Activated CD4-positive, CD25-positive, alpha-beta regulatory T cell treated with anti-CD3 and anti-CD28 coated beads, Interleukin-2, amount 50 U/mL, for 72 hours (primary cell): Measurements from ENCODE around the gene MUC2.

ENCODE experiments used
- DNase-seq: peaks from one replicate; pipeline ENCODE4 v3.0.0; 2021

MUC2 gene

GRCh38 chr11:1037506-1038055, 37.1 kb upstream of the MUC2 start:
- DNase-seq = no peak

DNA sequence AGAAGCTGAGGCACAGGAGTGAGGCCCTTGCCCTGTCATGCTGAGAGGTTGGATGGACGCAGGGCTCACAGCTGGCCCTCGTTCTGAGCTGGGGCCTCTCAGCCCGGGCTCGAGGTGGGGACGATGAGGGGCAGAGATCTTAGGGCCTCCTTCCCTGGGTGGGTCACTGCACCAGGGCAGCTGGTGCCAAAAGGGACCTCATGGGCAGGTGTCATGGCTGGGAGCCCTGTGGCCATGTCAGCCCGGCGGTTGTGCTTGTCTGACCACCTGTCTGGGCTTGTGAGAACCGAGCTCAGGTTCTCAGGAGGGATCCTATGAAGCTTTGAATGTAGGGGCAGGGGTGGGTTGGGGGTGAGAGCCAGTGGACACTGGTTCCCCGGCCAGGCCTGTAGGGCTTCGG, 36.3 kb upstream of the MUC2 start:
- no peak for DNase-seq

- no peak for DNase-seq
Observed at GRCh38 chr11:1038921-1039320, 35.8 kb upstream of the MUC2 start.

DNA sequence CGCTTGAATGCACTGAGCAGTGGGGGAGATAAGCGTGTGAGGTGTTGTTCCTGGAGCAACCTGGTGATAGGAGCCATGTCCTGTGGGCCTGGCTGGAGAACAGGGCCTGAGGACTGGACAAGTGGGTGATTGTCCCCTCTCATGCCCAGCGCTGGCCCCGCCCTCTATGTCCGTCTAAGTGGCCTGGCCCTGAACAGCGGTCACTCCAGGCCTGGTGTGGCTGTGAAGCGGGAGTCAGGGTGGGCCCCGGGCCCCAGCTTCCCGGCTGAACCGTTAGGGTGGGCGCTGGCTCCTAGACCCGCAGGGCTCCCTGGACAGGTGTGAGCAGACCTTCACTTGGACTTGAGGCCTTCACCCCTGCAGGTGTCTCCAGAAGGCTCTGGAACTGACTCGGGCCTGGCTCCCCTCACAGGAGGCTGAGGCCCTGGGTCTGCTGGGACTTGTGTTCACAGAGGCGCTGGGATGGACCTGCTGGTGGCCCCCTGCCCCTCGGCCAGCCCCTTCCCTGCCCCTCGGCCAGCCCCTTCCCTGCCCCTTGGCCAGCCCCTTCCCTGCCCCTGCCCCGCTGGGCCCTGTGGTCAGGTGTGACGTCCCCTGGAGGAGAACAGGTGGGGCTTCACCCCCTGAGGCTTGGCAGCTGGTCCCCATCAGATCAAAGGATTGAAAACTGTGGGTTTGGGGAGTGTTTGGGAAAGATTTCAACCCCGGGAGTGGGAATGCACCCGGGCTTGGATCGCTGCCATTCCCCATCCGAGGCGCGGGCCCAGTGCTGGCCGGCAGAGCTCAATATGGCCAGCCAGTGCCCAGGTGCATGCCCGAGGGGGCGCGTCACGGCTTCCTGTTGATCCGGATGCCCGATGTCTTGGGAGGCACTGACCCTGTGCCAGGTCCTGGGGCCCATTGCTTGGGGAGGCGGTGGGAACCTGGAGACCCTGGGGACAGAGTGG, 34.9 kb upstream of the MUC2 start:
- no peak for DNase-seq

GRCh38 chr11:1040428-1041148, 34.1 kb upstream of the MUC2 start:
- no peak for DNase-seq

GRCh38 chr11:1041149-1041467, 33.6 kb upstream of the MUC2 start:
- DNase-seq = no peak

DNA sequence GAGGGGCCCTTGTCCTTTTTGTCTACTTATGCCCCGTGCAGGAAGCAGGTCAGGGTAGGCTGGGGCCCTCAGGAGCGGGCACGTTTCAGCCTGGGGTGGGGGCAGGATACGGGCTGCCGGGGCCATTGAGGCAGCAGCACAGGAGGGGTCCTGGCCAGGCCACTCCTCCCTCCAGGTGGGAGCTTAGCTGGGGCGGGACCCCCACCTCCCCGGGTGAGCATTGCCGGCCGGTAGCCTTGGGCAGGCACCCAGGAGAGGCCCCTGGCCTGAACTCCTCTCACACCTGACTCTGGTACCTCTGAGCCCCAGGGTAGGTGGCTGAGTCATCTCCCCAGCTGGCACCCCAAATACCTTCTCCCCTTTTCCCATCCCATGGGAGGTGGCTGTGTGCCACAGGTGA, 33.2 kb upstream of the MUC2 start:
- no peak for DNase-seq

DNA sequence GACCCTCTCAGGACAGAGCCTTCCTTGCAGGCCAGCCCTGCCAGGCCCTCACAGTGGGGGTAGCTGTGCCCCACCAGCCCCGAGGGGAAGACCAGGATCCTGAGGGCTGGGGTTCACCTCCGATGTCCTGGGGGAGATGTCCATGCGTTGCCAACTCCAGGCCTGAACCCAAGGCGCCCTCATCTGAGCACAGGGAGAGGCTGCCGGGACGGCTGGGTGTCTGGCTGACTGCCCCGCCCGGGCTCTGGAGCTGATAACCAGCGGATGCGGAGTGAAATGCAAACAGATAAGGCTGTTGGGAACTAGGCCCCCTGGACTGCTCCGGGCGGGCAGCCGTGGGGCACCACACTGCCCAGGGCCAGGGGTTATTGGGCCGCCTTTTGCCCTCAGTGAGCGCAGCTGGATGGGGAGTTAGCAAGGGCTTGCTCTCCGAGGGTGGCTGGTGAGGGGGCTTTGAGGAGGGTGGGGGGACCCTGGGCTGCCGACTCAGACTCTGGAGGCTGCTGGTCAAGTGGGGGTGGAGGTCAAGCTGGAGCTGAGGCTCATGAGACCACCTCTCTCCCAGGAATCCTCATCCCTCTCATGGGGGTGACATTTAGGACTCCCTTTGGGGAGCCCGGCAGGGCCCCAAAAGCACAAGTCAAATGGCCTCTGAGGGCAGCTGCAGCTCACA, 32.6 kb upstream of the MUC2 start:
- no peak for DNase-seq

DNA sequence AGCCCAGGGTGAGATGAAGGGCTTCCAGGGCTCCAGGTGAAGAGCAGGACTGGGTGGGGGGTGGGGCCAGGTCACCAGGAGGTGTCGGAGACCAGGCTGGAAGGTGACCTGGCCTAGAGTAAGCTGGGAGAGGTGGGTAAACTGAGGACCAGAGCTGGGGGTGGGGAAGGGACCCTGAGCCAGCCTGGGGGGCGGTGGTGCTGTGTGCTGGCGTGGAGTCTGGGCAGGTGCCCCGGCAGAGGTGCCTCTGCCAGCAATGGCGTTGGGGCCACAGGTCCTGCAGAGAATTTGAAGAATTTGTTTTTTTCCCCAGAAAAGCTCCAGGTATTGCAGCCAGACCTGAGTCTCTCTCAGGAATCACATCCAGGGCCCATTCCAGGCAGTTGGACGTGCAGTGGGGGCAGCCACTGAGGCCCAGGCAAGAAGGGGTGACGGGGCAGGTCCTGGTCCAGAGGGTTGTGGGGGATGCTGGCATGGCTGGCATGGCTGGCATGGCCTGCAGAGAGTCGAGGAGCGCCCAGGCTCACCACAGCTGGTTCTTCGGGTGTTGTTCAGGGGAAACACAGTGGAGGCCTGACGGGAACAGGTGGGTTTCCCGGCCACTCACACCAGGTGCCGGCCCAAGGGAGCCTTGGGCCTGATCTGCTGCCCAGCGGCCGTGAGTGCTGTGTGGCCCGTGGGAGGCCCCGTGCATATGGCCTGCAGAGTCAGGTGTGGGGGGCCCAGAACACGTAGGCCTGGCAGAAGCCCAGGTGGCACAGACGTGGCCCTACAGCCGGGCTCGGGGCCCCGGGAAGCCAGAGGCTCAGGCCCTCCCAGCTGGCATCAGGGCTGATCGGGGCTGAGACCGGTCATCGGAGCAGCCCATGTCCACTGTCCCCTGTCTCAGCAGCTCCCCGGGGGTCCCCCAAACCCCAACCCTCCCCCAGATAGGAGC, 31.8 kb upstream of the MUC2 start:
- DNase-seq = no peak

DNA sequence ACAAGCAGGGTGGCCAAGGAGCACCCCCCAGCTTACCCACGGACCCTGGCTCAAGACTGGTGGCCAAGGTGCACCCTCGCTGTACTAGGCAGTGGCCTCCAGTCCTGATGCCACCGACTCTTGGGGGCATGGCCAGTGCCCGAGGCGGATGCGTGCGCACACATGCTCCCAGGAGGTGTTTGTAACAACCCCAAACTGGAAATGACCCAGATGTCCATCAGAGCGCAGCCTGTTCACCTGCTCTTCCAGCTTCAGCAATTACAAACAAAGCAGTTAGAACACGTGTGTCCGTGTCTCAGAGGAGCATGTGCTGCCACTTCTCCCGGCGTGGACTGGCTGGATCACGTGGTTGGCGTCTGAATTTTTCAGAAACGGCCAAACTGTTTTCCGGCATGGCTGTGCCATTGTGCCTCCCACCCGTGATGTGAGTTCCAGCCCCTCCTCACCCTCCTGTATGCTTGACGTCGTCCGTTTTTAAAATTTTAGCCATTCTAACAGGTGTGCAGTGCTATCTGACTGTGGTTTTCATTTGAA, 31.0 kb upstream of the MUC2 start:
- no peak for DNase-seq

DNA sequence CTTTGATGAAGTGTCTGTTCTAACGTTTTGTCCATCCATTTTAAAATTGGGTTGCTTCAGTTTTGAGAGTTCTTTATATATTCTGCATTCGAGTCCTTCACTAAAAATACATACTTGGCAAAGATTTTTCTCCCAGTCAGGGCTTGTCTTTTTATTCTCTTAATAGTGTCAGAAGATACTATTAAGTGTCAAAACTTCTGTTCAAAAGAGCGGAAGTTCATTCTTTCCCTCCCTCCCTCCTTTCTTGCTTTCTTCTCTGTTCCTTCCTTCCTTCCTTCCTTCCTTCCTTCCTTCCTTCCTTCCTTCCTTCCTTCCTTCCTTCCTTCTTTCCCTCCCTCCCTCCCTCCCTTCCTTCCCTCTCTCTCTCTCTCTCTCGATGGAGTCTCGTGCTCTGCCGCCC, 30.5 kb upstream of the MUC2 start:
- DNase-seq = no peak

GRCh38 chr11:1047595-1048156, 27.0 kb upstream of the MUC2 start:
- no peak for DNase-seq

- DNase-seq = peak; percentile 19
Observed at GRCh38 chr11:1048375-1049070, 26.2 kb upstream of the MUC2 start.

- no peak for DNase-seq
Observed at GRCh38 chr11:1049071-1049405, 25.6 kb upstream of the MUC2 start.

GRCh38 chr11:1049431-1049891, 25.2 kb upstream of the MUC2 start:
- no peak for DNase-seq

DNA sequence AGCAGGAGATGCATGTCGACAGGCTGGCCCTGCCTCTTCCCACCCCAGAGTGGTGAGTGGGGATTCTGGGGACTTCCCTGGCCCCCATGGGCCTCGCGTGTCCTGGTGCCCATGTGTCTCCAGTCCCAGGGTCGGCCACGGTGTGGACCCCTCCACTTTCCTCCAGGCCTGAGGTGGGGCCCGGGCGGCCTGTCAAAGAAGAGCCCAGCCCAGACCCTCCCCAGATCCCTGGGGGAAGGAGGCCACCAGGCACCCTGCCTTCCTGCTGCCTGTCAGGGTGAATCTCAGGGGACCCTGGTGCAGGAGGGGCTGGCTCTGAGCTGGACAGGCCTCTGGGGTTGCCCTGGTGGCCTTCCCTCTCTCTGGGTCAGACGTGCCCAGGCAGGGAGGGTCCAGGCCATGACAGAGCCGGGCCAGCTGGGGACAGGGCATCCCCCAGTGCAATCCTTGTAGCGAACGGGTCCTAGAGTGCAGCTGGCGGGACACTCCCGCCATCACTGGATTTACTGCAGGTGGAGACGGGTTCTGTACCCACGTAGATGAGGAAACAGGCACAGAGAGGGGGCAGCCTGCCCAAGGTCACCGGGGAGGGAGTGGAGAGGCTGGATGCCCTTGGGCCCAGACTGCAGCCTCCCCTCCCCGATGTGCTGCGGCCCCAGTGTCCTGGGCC, 24.6 kb upstream of the MUC2 start:
- peak; percentile 28 for DNase-seq

DNA sequence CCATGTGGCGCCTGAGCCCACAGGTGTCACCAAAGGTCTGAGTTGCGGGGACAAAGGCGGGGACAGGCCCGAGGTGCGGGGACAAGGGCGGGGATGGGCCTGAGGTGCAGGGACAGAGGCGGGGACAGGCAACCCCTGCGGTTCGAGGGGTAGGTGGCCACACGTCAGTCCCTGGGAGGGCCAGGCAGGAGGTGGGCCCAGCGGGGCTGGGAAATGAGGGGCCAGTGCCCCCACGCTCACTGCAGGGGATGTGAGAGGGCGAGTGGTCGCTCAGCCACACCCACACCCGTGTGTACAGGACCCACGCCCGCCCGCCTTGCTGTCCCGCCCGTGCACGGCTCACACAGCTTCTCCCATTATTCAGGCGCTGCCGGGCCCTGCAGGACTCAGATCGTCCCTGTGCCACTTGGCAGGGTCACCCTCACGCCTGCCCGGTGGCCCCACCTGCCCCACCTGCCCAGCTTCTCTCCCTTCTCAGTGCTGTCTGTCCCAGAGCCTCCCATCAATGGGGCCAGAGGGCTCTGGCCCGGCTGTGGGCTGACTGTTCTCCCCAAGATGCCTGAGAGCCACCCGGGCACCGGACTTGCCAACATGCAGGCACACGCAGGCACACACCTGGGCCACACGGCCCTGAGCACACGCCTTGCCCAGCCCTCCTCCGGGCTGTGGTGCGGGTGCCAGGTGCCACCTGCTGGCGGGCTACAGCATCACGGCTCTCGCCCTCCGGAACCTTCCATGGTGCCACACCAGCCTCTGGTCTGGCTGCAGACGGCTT, 23.9 kb upstream of the MUC2 start:
- DNase-seq = peak; percentile 76

DNA sequence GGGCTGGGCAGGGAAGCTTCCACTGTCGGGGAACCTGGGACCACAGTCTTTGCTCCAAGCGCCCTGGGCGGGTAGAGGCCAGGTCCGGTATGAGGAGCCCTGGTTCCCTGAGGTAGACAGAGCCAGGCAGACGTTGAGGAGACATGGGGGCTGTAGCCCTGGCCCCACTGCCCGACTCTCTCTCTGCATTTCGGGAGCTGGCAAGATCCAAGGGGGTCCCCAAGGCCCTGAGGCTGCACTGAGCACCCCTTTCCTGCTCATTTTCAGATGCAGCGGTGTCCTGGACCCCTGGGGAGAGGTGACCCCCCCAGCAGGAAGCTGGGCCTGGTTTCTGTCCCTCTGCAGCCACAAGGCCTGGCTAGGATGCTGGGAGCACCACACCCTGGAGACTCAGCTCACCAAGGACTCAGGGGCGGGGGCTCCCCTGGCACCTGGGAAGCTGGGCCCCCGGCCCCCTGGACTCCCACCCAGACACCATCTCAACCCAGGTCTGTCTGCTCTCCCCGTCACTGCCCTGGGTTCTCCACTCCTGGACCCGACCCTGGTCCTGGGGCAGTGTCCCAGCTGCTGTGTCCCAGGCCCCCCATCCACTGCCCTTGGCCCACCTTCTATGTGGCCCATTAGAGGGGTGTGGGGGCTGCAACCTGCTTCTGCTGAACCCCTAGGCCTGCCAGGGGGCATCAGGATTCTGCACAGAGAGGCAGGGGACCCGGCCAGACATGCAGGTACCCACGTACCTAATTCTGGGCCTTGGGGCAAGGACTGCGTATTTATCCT, 23.1 kb upstream of the MUC2 start:
- DNase-seq = no peak
